Measurements from ENCODE around the gene GPHB5. TPM values are rescaled to one million over a fixed set of nuclear protein-coding genes. Genes with fewer than 3 reads are reported as not detected.

GPHB5 gene
- total and polyA plus RNA-seq, 2 experiments from 2014 or later: not detected

DNA sequence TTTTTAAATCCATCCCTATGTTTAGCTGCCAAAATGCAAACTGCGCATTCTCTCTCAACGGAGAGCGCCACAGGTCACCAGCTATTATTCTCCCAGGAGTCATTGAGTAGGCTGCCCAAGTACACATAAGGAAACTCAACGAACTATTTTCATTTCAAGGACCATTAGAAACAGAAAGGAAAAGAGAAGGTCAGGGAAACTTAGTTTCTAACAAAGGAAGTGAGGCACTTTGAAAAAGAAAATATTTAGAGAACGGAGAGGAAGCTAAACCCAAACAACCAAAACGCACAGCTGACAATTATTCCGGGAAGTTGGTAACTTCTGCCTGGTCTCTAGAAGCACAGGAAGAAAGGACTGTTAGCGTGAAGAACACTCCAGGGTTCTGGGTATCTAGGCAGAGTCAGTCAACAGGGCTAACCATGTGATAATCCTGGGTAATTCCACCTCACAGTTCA, 23.5 kb downstream of the GPHB5 start (continued):
- TF ChIP-seq, protein P1, sequence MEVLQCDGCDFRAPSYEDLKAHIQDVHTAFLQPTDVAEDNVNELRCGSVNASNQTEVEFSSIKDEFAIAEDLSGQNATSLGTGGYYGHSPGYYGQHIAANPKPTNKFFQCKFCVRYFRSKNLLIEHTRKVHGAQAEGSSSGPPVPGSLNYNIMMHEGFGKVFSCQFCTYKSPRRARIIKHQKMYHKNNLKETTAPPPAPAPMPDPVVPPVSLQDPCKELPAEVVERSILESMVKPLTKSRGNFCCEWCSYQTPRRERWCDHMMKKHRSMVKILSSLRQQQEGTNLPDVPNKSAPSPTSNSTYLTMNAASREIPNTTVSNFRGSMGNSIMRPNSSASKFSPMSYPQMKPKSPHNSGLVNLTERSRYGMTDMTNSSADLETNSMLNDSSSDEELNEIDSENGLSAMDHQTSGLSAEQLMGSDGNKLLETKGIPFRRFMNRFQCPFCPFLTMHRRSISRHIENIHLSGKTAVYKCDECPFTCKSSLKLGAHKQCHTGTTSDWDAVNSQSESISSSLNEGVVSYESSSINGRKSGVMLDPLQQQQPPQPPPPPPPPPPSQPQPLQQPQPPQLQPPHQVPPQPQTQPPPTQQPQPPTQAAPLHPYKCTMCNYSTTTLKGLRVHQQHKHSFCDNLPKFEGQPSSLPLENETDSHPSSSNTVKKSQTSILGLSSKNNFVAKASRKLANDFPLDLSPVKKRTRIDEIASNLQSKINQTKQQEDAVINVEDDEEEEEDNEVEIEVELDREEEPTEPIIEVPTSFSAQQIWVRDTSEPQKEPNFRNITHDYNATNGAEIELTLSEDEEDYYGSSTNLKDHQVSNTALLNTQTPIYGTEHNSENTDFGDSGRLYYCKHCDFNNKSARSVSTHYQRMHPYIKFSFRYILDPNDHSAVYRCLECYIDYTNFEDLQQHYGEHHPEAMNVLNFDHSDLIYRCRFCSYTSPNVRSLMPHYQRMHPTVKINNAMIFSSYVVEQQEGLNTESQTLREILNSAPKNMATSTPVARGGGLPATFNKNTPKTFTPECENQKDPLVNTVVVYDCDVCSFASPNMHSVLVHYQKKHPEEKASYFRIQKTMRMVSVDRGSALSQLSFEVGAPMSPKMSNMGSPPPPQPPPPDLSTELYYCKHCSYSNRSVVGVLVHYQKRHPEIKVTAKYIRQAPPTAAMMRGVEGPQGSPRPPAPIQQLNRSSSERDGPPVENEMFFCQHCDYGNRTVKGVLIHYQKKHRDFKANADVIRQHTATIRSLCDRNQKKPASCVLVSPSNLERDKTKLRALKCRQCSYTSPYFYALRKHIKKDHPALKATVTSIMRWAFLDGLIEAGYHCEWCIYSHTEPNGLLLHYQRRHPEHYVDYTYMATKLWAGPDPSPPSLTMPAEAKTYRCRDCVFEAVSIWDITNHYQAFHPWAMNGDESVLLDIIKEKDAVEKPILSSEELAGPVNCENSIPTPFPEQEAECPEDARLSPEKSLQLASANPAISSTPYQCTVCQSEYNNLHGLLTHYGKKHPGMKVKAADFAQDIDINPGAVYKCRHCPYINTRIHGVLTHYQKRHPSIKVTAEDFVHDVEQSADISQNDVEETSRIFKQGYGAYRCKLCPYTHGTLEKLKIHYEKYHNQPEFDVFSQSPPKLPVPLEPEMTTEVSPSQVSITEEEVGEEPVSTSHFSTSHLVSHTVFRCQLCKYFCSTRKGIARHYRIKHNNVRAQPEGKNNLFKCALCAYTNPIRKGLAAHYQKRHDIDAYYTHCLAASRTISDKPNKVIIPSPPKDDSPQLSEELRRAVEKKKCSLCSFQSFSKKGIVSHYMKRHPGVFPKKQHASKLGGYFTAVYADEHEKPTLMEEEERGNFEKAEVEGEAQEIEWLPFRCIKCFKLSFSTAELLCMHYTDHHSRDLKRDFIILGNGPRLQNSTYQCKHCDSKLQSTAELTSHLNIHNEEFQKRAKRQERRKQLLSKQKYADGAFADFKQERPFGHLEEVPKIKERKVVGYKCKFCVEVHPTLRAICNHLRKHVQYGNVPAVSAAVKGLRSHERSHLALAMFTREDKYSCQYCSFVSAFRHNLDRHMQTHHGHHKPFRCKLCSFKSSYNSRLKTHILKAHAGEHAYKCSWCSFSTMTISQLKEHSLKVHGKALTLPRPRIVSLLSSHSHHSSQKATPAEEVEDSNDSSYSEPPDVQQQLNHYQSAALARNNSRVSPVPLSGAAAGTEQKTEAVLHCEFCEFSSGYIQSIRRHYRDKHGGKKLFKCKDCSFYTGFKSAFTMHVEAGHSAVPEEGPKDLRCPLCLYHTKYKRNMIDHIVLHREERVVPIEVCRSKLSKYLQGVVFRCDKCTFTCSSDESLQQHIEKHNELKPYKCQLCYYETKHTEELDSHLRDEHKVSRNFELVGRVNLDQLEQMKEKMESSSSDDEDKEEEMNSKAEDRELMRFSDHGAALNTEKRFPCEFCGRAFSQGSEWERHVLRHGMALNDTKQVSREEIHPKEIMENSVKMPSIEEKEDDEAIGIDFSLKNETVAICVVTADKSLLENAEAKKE (CRISPR knock-in tag; IDR thresholded peaks at IDR 0.05): no peak
- no peak for TF ChIP-seq STAT1 (IDR thresholded peaks at IDR 0.05; ENCODE audit: unreplicated experiment)
- TF ChIP-seq EZH2 (IDR thresholded peaks at IDR 0.05; ENCODE audit: low read depth, unreplicated experiment): no peak
- TF ChIP-seq, protein P2, sequence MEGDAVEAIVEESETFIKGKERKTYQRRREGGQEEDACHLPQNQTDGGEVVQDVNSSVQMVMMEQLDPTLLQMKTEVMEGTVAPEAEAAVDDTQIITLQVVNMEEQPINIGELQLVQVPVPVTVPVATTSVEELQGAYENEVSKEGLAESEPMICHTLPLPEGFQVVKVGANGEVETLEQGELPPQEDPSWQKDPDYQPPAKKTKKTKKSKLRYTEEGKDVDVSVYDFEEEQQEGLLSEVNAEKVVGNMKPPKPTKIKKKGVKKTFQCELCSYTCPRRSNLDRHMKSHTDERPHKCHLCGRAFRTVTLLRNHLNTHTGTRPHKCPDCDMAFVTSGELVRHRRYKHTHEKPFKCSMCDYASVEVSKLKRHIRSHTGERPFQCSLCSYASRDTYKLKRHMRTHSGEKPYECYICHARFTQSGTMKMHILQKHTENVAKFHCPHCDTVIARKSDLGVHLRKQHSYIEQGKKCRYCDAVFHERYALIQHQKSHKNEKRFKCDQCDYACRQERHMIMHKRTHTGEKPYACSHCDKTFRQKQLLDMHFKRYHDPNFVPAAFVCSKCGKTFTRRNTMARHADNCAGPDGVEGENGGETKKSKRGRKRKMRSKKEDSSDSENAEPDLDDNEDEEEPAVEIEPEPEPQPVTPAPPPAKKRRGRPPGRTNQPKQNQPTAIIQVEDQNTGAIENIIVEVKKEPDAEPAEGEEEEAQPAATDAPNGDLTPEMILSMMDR (conservative IDR thresholded peaks at IDR 0.05; ENCODE audit: low read depth in 2 of 2): no peak
- TF ChIP-seq EZH2phosphoT487 (IDR thresholded peaks at IDR 0.05; ENCODE audit: unreplicated experiment): no peak

DNA sequence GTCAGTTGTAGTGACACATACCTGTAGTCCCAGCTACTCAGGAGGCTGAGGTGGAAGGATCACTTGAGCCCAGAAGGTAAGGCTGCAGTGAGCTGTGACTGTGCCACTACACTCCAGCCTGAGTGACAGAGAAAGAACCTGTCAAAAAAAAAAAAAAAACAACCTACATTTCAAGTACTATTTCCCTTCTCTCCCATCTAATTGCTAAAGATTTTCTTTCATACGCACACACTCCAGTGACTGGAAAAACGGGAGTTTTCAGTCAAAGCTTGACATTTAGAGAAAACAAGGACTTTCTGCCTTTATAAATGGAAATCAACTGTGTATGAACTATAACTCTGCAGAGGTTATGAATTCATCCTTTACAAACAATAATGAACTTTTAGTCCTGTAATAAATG, 25.9 kb downstream of the GPHB5 start:
- DNase-seq (ENCODE audit: low spot score): no peak
- H3K9me2 ChIP-seq (ENCODE audit: insufficient read depth): peaks cover 7% of the 10 kb centered on the region; the same call in 1 of the 2 replicates
- TF ChIP-seq STAT1 (IDR thresholded peaks at IDR 0.05; ENCODE audit: unreplicated experiment) (no peak), EZH2 (IDR thresholded peaks at IDR 0.05; ENCODE audit: low read depth, unreplicated experiment) (no peak), CREB1 (CRISPR knock-in tag; IDR thresholded peaks at IDR 0.05; ENCODE audit: low read depth) (no peak), JUNB (IDR thresholded peaks at IDR 0.05; ENCODE audit: unreplicated experiment) (no peak), ZNF114 (CRISPR knock-in tag; IDR thresholded peaks at IDR 0.05) (no peak), POLR2AphosphoS5 (IDR thresholded peaks at IDR 0.05; ENCODE audit: low read depth) (no peak)
- TF ChIP-seq, protein P3, sequence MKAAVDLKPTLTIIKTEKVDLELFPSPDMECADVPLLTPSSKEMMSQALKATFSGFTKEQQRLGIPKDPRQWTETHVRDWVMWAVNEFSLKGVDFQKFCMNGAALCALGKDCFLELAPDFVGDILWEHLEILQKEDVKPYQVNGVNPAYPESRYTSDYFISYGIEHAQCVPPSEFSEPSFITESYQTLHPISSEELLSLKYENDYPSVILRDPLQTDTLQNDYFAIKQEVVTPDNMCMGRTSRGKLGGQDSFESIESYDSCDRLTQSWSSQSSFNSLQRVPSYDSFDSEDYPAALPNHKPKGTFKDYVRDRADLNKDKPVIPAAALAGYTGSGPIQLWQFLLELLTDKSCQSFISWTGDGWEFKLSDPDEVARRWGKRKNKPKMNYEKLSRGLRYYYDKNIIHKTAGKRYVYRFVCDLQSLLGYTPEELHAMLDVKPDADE (IDR thresholded peaks at IDR 0.05): no peak
- TF ChIP-seq, protein P2 (conservative IDR thresholded peaks at IDR 0.05; ENCODE audit: low read depth in 2 of 2): no peak

More for the DNA sequence above, 25.9 kb downstream of the GPHB5 start:
- Mint-ChIP-seq H3K27me3 (ENCODE audit: insufficient read depth, low read depth, poor library complexity) (peaks cover 2% of the 10 kb centered on the region), H3K9me3 (no peaks in the 10 kb centered on the region), H3K36me3 (ENCODE audit: low read depth) (no peaks in the 10 kb centered on the region), H3K4me3 (no peak overlapping the region), H3K27ac (no peak overlapping the region), H3K4me1 (peaks cover 20% of the 10 kb centered on the region)
- Histone ChIP-seq H3K4me2 (no peak overlapping the region), H3K36me3 (ENCODE audit: insufficient read depth) (no peaks in the 10 kb centered on the region), H2AFZ (no peak overlapping the region), H3K4me1 (ENCODE audit: insufficient read depth) (peaks cover 7% of the 10 kb centered on the region), H3F3A (replicated peaks; ENCODE audit: low read depth) (no peaks in the 10 kb centered on the region), H3K27ac (ENCODE audit: low read depth) (no peak overlapping the region), H3K27me3 (ENCODE audit: insufficient read depth) (no peaks in the 10 kb centered on the region), H3K4me3 (no peak overlapping the region), H4K20me1 (replicated peaks; ENCODE audit: insufficient read depth) (no peaks in the 10 kb centered on the region), H3K79me2 (replicated peaks; ENCODE audit: insufficient read depth) (no peaks in the 10 kb centered on the region)
- ATAC-seq: no peak

All from GM23338 (cell line).